ENCODE results near the gene EIF2AK3. TPM values are rescaled to one million over a fixed set of nuclear protein-coding genes. Genes with fewer than 3 reads are reported as not detected.

The EIF2AK3 gene
- total and polyA plus RNA-seq, 2 of the 13 experiments (the other 11 are each of a cell fraction or from before 2014, with no cell fraction given): 10.3 to 30.6 TPM

GRCh38 chr2:88627856-88628570 is 749 bp upstream of the EIF2AK3 start (continued):
- TF ChIP-seq SMAD1 (CRISPR knock-in tag; IDR thresholded peaks at IDR 0.05; ENCODE audit: borderline replicate concordance, low read depth) (no peak), ZNF678 (CRISPR knock-in tag; IDR thresholded peaks at IDR 0.05) (no peak), AGO1 (IDR thresholded peaks at IDR 0.05; ENCODE audit: low read depth, low read length, poor library complexity, severe bottlenecking) (no peak), STAG1 (CRISPR knock-in tag; IDR thresholded peaks at IDR 0.05) (peak; percentile 17; the same call in 1 of the 2 replicates), EED (CRISPR knock-in tag; IDR thresholded peaks at IDR 0.05) (0 out of 2 replicates have a peak, but pooled peaks have one; percentile 27), TBL1XR1 (IDR thresholded peaks at IDR 0.05; ENCODE audit: borderline replicate concordance, low read length, partially characterized antibody) (no peak), ZNF33A (CRISPR knock-in tag; IDR thresholded peaks at IDR 0.05; ENCODE audit: borderline replicate concordance) (no peak), GATAD2A (CRISPR knock-in tag; IDR thresholded peaks at IDR 0.05) (no peak), GATAD1 (CRISPR knock-in tag; IDR thresholded peaks at IDR 0.05) (peak; percentile 67; the same call in 1 of the 2 replicates), POLR2AphosphoS5 (IDR thresholded peaks at IDR 0.05; ENCODE audit: low read depth, low read length) (peak; percentile 98), REST (IDR thresholded peaks at IDR 0.05; ENCODE audit: borderline replicate concordance in 1 of 2, low read depth in 1 of 2, low read length in 2 of 2) (no peak; a peak in 1 of 4 replicates), ZNF747 (CRISPR knock-in tag; IDR thresholded peaks at IDR 0.05; ENCODE audit: borderline replicate concordance) (peak; percentile 26; the same call in 1 of the 2 replicates), TRIM24 (CRISPR knock-in tag; IDR thresholded peaks at IDR 0.05) (no peak), ZNF724P (CRISPR knock-in tag; IDR thresholded peaks at IDR 0.05; ENCODE audit: borderline replicate concordance) (0 out of 2 replicates have a peak, but pooled peaks have one; percentile 39), NFRKB (IDR thresholded peaks at IDR 0.05) (no peak), ZXDC (CRISPR knock-in tag; IDR thresholded peaks at IDR 0.05) (no peak), HNF1A (IDR thresholded peaks at IDR 0.05; ENCODE audit: low read depth) (no peak), HNF1A (CRISPR knock-in tag; IDR thresholded peaks at IDR 0.05; ENCODE audit: borderline replicate concordance) (no peak; the same call in 1 of the 2 replicates), ZNF598 (CRISPR knock-in tag; IDR thresholded peaks at IDR 0.05; ENCODE audit: borderline replicate concordance) (no peak)
